Common myeloid progenitor, CD34-positive (primary cell): Measurements from ENCODE around the gene C1orf35.

ENCODE experiments used
- CTCF ChIA-PET: fragments of 350-600 bp; sonication (Branson Sonifier 250); formaldehyde crosslinking; loops from one replicate; lab custom pipeline; 2021; ENCODE audit warnings: antibody characterized with exemption; lab: Charles Lee
- POLR2A ChIA-PET: fragments of 350-600 bp; sonication (Branson Sonifier 250); formaldehyde crosslinking; loops from one replicate; lab custom pipeline; 2021; ENCODE audit warnings: antibody characterized with exemption; lab: Charles Lee
- DNase-seq, 3 donors: peaks; one replicate each; pipeline versions ENCODE4 v3.0.0 to v3.0.0-alpha.2; 2013
- H3K27ac ChIP-seq, 2 experiments: 1 replicate in 1 of 2; 2 replicates in 1 of 2; pipeline ENCODE4 v1.7.0; 2013; ENCODE audit warnings: inconsistent platforms in 2 of 2, low read length in 2 of 2, mild to moderate bottlenecking in 2 of 2, low read depth in 1 of 2, moderate library complexity in 1 of 2; ENCODE audit not compliant: severe bottlenecking in 2 of 2, insufficient read depth in 1 of 2, poor library complexity in 1 of 2
- H3K27me3 ChIP-seq, 5 experiments: replicated peaks in 2 of 5; 1 replicate in 3 of 5; 2 replicates in 2 of 5; pipeline versions ENCODE4 v1.6.1 to v1.7.0; 2013; ENCODE audit warnings: low read length in 4 of 5, mild to moderate bottlenecking in 2 of 5, moderate library complexity in 2 of 5, inconsistent platforms in 1 of 5; ENCODE audit not compliant: insufficient read depth in 5 of 5, control insufficient read depth in 4 of 5
- H3K36me3 ChIP-seq, 4 experiments: 1 replicate in 2 of 4; 2 replicates in 2 of 4; pipeline versions ENCODE4 v1.6.1 to v1.7.0; 2013; ENCODE audit warnings: low read length in 3 of 4, control low read depth in 1 of 4, mild to moderate bottlenecking in 1 of 4; ENCODE audit not compliant: control insufficient read depth in 4 of 4, insufficient read depth in 4 of 4
- H3K4me1 ChIP-seq, 4 experiments: 1 replicate in 3 of 4; 2 replicates in 1 of 4; pipeline versions ENCODE4 v1.6.1 to v1.7.1; 2013; ENCODE audit warnings: low read length in 3 of 4, mild to moderate bottlenecking in 3 of 4, control low read depth in 1 of 4, inconsistent platforms in 1 of 4, moderate library complexity in 1 of 4; ENCODE audit not compliant: control insufficient read depth in 4 of 4, insufficient read depth in 4 of 4; ENCODE audit errors: control extremely low read depth in 1 of 4
- H3K4me3 ChIP-seq, 7 experiments: 1 replicate in 4 of 7; 2 replicates in 3 of 7; pipeline versions ENCODE4 v1.5.1 to v1.7.0; 2013; ENCODE audit warnings: mild to moderate bottlenecking in 7 of 7, low read length in 6 of 7, moderate library complexity in 6 of 7, inconsistent platforms in 2 of 7, low read depth in 2 of 7, control low read depth in 1 of 7; ENCODE audit not compliant: insufficient read depth in 4 of 7, control insufficient read depth in 1 of 7; ENCODE audit errors: extremely low read depth in 1 of 7
- H3K9me3 ChIP-seq, 5 experiments: 1 replicate in 4 of 5; 2 replicates in 1 of 5; pipeline versions ENCODE4 v1.6.1 to v1.7.1; 2013; ENCODE audit warnings: low read length in 4 of 5, mild to moderate bottlenecking in 2 of 5, inconsistent platforms in 1 of 5, low read depth in 1 of 5, moderate library complexity in 1 of 5; ENCODE audit not compliant: control insufficient read depth in 4 of 5, insufficient read depth in 2 of 5; ENCODE audit errors: control extremely low read depth in 1 of 5
- WGBS: methylation state at CpG from one replicate; pipeline ENCODE4 v1.1.5; 2013; ENCODE audit not compliant: insufficient coverage; 5-methylcytosine and 5-hydroxymethylcytosine counted together

The C1orf35 gene

DNA sequence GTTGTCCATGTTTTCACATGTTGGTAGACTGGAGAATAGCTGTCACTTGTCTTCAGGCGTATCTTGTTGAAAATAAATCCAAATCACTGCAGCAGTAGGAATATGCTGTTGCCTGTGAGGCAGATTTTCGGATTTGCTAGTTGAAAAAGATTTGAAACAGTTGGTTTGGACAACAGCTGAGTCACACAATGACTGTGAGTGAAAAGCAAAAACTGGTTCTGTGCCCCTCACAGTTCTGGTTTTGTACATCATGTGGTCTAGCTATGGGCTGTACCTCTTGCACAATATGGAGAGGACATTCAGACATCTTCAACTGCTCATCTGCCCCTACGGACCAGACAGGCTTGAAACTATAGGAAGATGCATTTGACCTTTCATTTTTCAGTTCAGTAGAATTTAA is 18.8 kb downstream of the C1orf35 start:
- no peaks in the 10 kb centered on the region for H3K9me3 ChIP-seq
- H3K4me1 ChIP-seq, result peaks cover 32 to 73% (median 70%) of the 10 kb centered on the region in 4 experiments
- no peaks in the 10 kb centered on the region for H3K27me3 ChIP-seq
- peaks cover 0 to 41% (median 8%) of the 10 kb centered on the region in 4 experiments for H3K36me3 ChIP-seq
- peak overlapping the region in 1 of 2 experiments; percentile 96 for H3K27ac ChIP-seq
- ChIA-PET CTCF (interaction anchor here (1.3 to 2.2 kb wide), 3 partner anchors 9 to 22 kb away, joined by 3 to 9 read pairs (median 3); no protein-coding TSS in a partner anchor), POLR2A (interaction anchor here (1.0 kb wide), 2 partner anchors 21 to 81 kb away, joined by 3 read pairs; partner anchors contain the start of gene IBA57)
- 39% methylated on average over 3 of the region's 3 CpGs for WGBS
- DNase-seq, result peak in 2 of 3 donors; percentile 68 to 74
- peak overlapping the region in 6 of 7 experiments; percentile 87 to 96 (median 95) for H3K4me3 ChIP-seq

DNA sequence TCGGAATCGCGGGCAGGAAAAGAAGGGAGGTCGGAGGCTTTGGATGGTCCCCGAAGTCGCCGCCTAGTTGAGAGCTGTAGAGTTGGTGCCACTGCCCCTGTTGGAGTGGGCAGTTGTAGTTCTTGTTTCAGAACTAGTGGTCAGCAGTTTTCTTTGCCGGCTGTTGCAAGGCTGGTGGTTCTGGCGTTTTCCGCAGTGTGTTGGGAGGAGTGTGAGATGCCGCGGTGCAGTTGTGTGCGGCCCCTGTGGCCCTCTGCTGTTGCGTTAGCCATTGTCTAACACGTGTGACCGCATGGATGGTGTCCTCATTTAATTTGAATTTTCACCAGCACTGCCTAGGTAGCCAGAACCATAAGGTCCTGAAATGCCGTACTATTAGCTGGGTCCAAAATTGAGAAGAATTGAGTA is 19.2 kb downstream of the C1orf35 start:
- DNase-seq, result no peak
- Histone ChIP-seq H3K9me3 (no peaks in the 10 kb centered on the region), H3K27me3 (no peaks in the 10 kb centered on the region), H3K4me1 (peaks cover 29 to 68% (median 65%) of the 10 kb centered on the region in 4 experiments), H3K36me3 (peaks cover 0 to 36% (median 7%) of the 10 kb centered on the region in 4 experiments), H3K27ac (peak overlapping the region; percentile 96), H3K4me3 (peak overlapping the region; percentile 87 to 99 (median 95))
- CTCF ChIA-PET, result interaction anchor here (1.3 to 2.2 kb wide), 3 partner anchors 9 to 23 kb away, joined by 3 to 9 read pairs (median 3); no protein-coding TSS in a partner anchor
- POLR2A ChIA-PET, result interaction anchor here (1.0 kb wide), 2 partner anchors 21 to 81 kb away, joined by 3 read pairs; partner anchors contain the start of gene IBA57
- WGBS, result 11% methylated on average over 17 of the region's 17 CpGs

DNA sequence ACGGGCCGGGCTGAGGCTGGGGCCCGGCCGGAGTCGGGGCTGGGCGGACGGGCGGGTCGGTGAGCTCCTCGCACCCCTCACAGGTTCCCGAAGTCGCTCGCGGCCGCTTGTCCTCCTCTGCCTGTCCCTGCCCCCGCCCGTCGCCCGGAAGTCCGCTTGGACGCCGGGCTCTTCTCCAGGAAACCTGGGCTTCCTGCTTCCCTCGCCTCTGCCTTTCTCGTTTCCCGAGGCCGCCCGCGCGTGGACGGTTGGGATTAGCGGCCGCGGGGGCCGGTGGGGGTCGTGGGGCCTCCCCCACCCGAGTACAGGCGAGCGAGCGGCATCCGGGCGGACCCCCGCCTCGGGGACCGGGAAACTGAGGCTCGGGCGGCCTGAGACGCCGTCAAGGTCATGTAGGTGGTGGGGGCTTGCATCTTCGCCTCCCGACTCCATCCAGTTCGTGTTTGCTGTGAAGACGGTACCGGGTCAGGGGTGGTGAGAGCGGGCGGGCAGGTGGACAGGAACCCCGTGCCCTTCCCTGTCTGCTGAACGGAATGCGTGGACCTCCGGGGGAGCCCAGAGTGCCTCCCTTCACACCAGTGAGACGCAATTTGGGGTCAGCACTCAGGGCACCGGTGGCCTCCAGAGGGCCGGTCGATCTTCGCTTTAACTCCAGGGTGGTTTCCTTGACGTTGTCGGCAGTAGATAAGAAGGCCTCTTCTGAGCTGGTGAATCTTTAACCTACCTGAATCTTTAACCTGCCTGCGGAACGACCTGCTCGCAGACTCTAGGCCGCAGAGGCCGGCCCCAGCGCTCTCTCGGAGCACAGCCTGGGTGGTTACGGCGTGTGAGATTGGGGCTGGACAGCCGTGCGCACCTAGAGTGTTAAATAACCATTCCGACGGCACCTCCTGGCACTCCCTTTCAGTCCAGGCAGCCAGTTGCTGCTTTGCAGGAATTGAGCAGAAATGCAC is 19.9 kb downstream of the C1orf35 start:
- CTCF ChIA-PET, result interaction anchor here (1.3 to 2.2 kb wide), 4 partner anchors 10 to 24 kb away, joined by 3 to 9 read pairs (median 4); no protein-coding TSS in a partner anchor
- Histone ChIP-seq H3K9me3 (no peaks in the 10 kb centered on the region), H3K27me3 (no peaks in the 10 kb centered on the region), H3K36me3 (peaks cover 0 to 30% (median 4%) of the 10 kb centered on the region in 4 experiments), H3K4me1 (peaks cover 24 to 62% (median 58%) of the 10 kb centered on the region in 4 experiments), H3K27ac (peak overlapping the region; percentile 96), H3K4me3 (peak overlapping the region; percentile 87 to 99 (median 95))
- POLR2A ChIA-PET, result interaction anchor here (1.0 to 1.6 kb wide), 2 partner anchors 15 to 82 kb away, joined by 3 to 5 read pairs; partner anchors contain the start of gene IBA57
- under 1% methylated on average over 78 of the region's 79 CpGs for WGBS
- no peak for DNase-seq

DNA sequence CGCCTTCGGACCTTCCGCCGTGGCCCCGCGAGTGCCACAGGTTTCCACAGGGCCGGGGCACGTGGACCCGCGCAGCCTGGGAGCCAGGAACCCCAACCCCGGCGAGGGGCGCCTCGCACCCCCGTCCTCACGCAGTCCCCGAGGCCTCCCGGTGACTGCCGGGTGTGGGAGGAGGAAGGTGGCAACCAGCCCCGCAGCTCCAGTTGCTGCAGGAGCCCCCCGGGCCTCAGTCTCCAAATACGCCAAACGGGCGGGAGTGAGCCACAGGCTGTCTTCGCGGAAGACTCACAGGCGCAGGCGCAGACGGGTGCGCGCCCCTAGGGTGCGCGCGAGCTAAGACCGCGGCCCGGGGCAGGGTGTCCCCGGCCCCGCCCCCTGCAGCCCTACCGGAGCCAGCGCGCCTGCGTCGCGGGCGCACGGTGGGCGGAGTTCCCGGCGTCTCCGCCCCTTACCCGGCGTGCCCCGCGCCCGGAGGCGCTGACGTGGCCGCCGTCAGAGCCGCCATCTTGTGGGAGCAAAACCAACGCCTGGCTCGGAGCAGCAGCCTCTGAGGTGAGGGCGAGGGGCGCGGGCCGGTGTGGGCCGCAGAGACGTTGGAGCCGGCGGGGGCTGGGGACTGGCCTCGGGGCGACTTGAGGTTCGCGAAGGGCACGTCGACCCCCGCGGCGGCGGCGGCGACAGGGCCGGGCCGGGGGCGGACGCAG is 20.8 kb downstream of the C1orf35 start, which contains the start of gene ARF1:
Gene ARF1, plus strand, starts transcription at position 495 of the 704 bp plus-strand sequence. CDS start 14,407 bp downstream, outside the sequence.
- Histone ChIP-seq H3K27ac (peak within 1 kb of the TSS; percentile 96), H3K4me1 (peaks cover 21 to 53% (median 50%) of the 10 kb centered on the region in 4 experiments), H3K27me3 (no peaks in the 10 kb centered on the region), H3K4me3 (peak within 1 kb of the TSS; percentile 87 to 99 (median 95)), H3K36me3 (peaks cover 0 to 25% (median 4%) of the 10 kb centered on the region in 4 experiments), H3K9me3 (no peaks in the 10 kb centered on the region)
- CTCF ChIA-PET, result interaction anchor here (1.4 kb wide), 1 partner anchor 18 kb away, joined by 4 read pairs; no protein-coding TSS in a partner anchor
- POLR2A ChIA-PET, result interaction anchor here (1.0 to 1.6 kb wide), 2 partner anchors 10 to 15 kb away, joined by 3 to 5 read pairs; no protein-coding TSS in a partner anchor
- peak; percentile 88 to 94 (median 93) for DNase-seq
- WGBS, result under 1% methylated on average over 83 of the region's 87 CpGs

DNA sequence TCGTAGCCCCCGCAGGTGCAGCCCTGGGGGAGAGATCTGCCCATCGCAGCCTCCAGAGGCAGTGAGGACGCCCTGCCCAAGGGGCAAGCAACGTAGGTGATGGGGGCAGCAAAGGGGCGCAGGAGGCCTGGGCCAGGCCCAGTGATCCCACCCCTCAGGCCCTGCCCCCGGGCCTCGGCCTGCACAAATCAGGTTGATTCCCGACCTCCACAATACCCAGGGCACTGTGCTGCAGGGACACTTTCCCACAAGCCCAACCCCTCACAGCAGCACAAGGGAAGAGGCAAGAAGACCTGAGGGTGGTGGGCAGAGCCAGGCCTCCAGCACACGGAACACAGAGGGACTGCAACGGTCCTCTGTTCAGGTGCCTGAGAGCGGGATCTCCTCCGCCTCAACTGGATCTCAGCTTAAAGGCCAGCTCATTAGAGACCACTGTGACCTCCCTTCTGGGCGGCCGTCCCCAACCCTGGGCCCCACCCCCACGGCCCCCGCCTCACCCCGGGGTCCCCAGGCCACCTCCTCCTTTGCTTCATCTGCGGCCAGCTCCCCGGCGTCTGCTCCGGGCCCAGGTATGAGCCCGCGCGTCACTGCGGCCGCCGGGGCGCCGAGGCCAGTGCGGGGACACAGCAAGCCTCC is 21.4 kb downstream of the C1orf35 start:
- H3K4me3 ChIP-seq, result peak overlapping the region; percentile 76 to 99 (median 95)
- H3K27me3 ChIP-seq, result no peaks in the 10 kb centered on the region
- POLR2A ChIA-PET, result interaction anchor here (1.0 to 1.6 kb wide), 2 partner anchors 11 to 16 kb away, joined by 3 to 5 read pairs; no protein-coding TSS in a partner anchor
- DNase-seq, result no peak
- H3K27ac ChIP-seq, result peak overlapping the region in 1 of 2 experiments; percentile 96
- no peaks in the 10 kb centered on the region for H3K9me3 ChIP-seq
- peaks cover 16 to 47% (median 43%) of the 10 kb centered on the region in 4 experiments for H3K4me1 ChIP-seq
- WGBS, result 21% methylated on average over 24 of the region's 31 CpGs
- H3K36me3 ChIP-seq, result peaks cover 0 to 20% (median 4%) of the 10 kb centered on the region in 4 experiments
- CTCF ChIA-PET, result interaction anchor here (0.5 to 1.4 kb wide), 2 partner anchors 18 to 97 kb away, joined by 3 to 4 read pairs; no protein-coding TSS in a partner anchor

DNA sequence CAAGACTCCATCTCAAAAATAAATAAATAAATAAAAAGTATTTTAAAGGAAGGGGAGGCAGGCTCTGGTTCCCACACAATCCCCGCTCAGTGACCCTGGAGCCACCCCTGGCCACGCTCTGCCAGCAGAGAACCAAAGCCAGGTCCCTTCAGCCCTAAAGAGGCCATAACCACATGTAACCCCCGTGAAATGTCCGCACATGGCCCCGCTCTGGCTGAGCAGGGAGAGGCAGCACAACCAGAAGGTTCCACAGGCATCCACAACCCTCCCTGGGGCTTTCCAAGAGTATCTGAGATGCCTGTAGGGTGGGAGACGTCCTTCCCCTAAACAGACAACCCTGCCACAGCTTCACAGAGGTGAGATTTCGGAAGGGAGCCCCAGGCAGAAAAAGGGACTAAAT is 22.0 kb downstream of the C1orf35 start:
- Histone ChIP-seq H3K4me3 (peak overlapping the region in 4 of 7 experiments; percentile 87 to 96 (median 96)), H3K27me3 (no peaks in the 10 kb centered on the region), H3K36me3 (peaks cover 0 to 20% (median 4%) of the 10 kb centered on the region in 4 experiments), H3K9me3 (no peaks in the 10 kb centered on the region), H3K4me1 (peaks cover 14 to 41% (median 38%) of the 10 kb centered on the region in 4 experiments), H3K27ac (peak overlapping the region in 1 of 2 experiments; percentile 96)
- CTCF ChIA-PET, result interaction anchor here (1.9 kb wide), 1 partner anchor 18 kb away, joined by 4 read pairs; no protein-coding TSS in a partner anchor
- WGBS, result 88% methylated on average over 4 of the region's 7 CpGs
- no peak for DNase-seq
- POLR2A ChIA-PET, result no interaction called here
